CD4-positive, alpha-beta T cell treated with Interleukin-6 for 4 hours (primary cell): ENCODE data around the gene CHN2.
"Not testable (repeated sequence)": the region's sequence is repeated elsewhere in the genome, so short reads cannot be mapped to it uniquely, and the experiment has no call there.

Experiments
- DNase-seq: peaks from one replicate; pipeline ENCODE4 v3.0.0-alpha.2; 2020; ENCODE audit warnings: mixed read lengths

The CHN2 gene

DNA sequence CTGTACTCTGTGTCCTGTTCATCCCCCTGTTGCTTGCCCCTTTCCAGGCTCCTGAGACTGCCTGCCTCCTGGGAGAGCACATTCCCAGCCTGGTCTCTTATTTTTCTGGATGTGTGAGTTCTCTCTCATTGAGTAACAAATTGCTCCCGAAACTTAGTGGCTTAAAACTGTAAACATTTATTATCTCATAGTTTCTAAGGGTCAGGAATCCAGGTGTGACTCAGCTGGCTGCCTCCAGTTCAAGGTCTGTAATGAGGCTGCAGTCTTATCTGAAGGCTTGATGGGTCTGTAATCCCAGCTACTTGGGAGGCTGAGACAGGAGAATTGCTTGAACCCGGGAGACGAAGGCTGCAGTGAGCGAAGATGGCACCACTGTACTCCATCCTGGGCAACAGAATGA lies 315.5 kb downstream of the CHN2 start:
- DNase-seq: no peak

DNA sequence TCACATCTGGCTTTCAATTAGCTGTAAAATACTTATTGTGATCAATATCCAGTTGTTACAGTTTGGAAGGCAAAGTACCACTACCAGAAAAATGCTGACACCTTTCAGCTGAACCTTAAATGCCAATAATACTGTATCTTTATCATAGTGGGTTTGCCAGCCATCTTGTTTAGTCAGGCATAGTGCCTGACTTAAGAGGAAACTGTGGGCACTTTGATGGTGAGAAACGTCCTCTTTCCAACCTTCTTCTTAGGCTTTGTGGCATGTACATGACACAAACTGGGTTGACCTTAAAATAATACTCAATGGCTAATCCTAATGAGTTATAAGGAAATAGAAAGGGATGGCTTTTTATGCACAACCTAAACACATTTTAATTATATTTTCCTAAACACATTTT lies 316.8 kb downstream of the CHN2 start:
- no peak for DNase-seq

DNA sequence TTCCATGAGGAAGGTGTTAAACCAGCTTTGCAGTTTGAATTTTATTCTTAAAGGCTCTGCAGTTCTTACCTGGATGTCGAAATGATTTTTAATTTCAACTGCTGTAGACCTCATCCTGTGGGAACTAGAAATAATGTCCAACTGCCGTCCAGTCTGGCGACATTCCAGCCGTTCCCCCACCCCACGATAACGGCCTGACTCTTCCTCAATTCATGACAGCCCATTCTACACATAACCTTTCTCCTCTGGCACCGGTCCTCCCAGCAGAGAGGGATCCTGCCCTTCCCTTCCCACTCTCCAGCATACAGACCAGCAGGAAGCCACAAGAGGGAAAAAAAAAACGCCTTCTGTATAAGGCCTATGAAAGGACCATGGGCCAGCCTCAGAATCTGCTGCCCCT lies 317.3 kb downstream of the CHN2 start:
- DNase-seq: no peak

DNA sequence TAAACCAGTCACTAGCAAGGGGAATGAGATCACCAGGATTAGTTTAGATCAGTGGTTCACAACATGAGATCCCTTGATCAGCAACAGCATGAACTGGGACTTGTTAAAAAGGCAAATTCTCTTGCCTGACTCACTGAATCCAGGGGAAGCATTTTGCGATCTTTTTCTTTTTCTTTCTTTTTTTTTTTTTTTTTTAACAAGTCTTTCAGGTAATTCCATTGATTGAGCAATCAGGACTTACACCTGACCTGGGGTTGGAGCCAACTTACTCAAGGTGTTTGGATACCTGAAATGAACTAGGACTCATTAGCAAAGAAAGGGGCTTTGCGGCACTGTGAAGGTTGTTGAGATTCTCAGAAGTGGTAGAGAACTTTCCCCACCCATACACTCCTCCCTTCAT lies 321.9 kb downstream of the CHN2 start:
- DNase-seq: no peak

GRCh38 chr7:29518616-29519015 lies 324.0 kb downstream of the CHN2 start:
- no peak for DNase-seq

GRCh38 chr7:29523728-29524127 lies 329.2 kb downstream of the CHN2 start:
- DNase-seq: no peak

DNA sequence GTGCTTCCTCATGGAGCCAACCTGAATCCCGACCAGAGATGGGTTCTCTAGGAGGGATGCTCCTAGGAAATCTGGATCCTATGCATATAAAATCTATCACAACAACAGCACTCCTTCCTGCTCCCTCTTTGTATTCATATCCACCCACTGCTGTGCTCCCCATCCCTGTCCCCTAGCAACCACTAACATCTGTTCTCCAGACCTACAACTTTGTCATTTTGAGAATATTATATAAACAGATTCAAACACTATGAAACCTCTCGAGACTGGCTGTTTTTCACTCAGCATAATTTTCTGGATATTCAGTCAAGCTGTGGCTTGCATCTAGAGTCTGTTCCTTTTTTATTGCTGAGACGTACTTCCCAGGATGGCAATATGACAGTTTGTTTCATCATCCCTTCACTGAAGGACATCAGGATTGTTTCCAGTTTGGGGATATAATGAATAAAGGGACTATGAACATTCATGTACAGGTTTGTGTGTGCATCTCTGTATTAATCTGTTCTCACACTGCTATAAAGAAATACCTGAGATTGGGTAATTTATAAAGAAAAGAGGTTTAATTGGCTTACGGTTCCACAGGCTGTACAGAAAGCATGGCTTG lies 333.0 kb downstream of the CHN2 start:
- DNase-seq: no peak

- DNase-seq: not testable (repeated sequence)
Measured at GRCh38 chr7:29528526-29528925, 334.0 kb downstream of the CHN2 start.
